Ishikawa (cell line): ENCODE results near the gene CABLES1.

ENCODE experiments used
- CEBPB ChIP-seq: IDR thresholded peaks from 2 replicates; pipeline ENCODE4 v1.6.1; 2012
- EP300 ChIP-seq: IDR thresholded peaks from 2 replicates; pipeline ENCODE4 v1.6.1; 2012; ENCODE audit warnings: borderline replicate concordance
- MAX ChIP-seq: IDR thresholded peaks from 2 replicates; pipeline ENCODE4 v1.6.1; 2012
- RAD21 ChIP-seq: IDR thresholded peaks from 2 replicates; pipeline ENCODE4 v1.6.1; 2012; ENCODE audit warnings: low read depth
- USF1 ChIP-seq: IDR thresholded peaks from 2 replicates; pipeline ENCODE4 v1.6.1; 2012
- YY1 ChIP-seq: IDR thresholded peaks from 2 replicates; pipeline ENCODE4 v1.6.1; 2012; ENCODE audit warnings: low read depth
- TF ChIP-seq, protein P1 (sequence below): IDR thresholded peaks from 2 replicates; pipeline ENCODE4 v1.6.1; 2012; ENCODE audit warnings: low read depth, mild to moderate bottlenecking

DNA sequence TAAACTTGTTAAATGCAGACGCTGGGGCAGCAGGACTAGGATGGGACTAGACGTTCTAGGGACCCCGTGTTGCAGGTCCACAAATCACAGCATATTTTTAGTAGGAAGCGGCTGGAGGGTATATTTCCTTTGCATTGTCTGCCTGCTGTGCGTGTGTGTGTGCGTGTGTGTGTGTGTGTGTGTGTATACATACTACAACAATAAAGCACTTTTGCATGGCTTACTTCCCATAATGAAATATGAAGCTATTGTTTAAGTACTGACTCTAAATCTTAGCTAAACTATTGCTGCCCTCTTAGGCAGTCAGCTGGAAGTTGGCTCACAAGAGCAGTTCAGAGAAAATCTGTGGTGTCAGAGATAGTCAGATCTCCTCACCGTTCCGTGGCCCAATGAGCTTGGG lies 133.4 kb downstream of the CABLES1 start:
- TF ChIP-seq CEBPB (no peak), MAX (no peak), RAD21 (no peak), EP300 (no peak), USF1 (no peak), YY1 (no peak)
- TF ChIP-seq, protein P1, sequence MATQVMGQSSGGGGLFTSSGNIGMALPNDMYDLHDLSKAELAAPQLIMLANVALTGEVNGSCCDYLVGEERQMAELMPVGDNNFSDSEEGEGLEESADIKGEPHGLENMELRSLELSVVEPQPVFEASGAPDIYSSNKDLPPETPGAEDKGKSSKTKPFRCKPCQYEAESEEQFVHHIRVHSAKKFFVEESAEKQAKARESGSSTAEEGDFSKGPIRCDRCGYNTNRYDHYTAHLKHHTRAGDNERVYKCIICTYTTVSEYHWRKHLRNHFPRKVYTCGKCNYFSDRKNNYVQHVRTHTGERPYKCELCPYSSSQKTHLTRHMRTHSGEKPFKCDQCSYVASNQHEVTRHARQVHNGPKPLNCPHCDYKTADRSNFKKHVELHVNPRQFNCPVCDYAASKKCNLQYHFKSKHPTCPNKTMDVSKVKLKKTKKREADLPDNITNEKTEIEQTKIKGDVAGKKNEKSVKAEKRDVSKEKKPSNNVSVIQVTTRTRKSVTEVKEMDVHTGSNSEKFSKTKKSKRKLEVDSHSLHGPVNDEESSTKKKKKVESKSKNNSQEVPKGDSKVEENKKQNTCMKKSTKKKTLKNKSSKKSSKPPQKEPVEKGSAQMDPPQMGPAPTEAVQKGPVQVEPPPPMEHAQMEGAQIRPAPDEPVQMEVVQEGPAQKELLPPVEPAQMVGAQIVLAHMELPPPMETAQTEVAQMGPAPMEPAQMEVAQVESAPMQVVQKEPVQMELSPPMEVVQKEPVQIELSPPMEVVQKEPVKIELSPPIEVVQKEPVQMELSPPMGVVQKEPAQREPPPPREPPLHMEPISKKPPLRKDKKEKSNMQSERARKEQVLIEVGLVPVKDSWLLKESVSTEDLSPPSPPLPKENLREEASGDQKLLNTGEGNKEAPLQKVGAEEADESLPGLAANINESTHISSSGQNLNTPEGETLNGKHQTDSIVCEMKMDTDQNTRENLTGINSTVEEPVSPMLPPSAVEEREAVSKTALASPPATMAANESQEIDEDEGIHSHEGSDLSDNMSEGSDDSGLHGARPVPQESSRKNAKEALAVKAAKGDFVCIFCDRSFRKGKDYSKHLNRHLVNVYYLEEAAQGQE, result no peak
